H1 (cell line): ENCODE data around the gene GALNT17.

Experiments used
- EZH2 ChIP-seq: fragments of 200-600 bp; sonication (generic); IDR thresholded peaks from 2 replicates; pipeline ENCODE4 v1.7.1; 2012; ENCODE audit warnings: low read depth, mild to moderate bottlenecking, moderate library complexity, low read length, inconsistent platforms; ENCODE audit not compliant: severe bottlenecking
- SIRT6 ChIP-seq: IDR thresholded peaks from one replicate; pipeline ENCODE4 v1.7.1; 2012; ENCODE audit warnings: low read length, inconsistent platforms
- TAF7 ChIP-seq: optimal IDR thresholded peaks from 2 replicates; pipeline ENCODE3; 2011; ENCODE audit warnings: low read depth, mild to moderate bottlenecking, inconsistent platforms, low read length, moderate library complexity, borderline replicate concordance

DNA sequence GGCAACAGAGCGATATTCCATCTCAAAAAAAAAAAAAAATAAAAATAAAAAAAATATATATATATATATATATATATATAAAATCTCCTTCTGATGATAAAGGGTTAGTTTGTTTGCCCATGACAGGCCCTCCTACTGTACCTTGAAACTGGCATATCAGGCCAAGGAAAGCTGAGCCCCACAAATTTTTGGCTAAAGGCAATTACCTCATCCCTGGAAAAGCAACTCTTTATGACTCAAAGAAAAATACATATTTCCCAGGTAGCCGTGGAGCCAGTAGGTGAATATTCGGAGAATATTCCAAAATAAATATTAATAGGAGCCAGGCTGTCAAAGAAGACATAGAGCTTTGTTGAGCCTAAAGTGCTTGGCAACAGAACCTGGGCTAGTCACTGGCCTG is 245.1 kb downstream of the GALNT17 start:
- TF ChIP-seq TAF7 (no peak), EZH2 (no peak), SIRT6 (no peak)
